SK-N-SH treated with all-trans-retinoic acid at 6 μM for 48 hours (cell line): ENCODE measurements around the gene PTN.
"Not testable (repeated sequence)": the region's sequence is repeated elsewhere in the genome, so short reads cannot be mapped to it uniquely, and the experiment has no call there.

Experiments
- ATAC-seq: fragments of 200-7000 bp; cut with Tn5 transposase; 3 replicates; pipeline ENCODE4 v1.9.1; 2020; ENCODE audit warnings: mild to moderate bottlenecking, moderate library complexity
- ARNTL ChIP-seq: fragments of 450-650 bp; formaldehyde crosslinking; IDR thresholded peaks from 2 replicates; pipeline ENCODE4 v1.5.0; 2020; ENCODE audit warnings: low read depth, mild to moderate bottlenecking, moderate library complexity, borderline replicate concordance
- BACH2 ChIP-seq: fragments of 250-450 bp; sonication (Bioruptor Pico); IDR thresholded peaks from 2 replicates; pipeline ENCODE4 v1.9.0; 2021; ENCODE audit warnings: mild to moderate bottlenecking, borderline replicate concordance
- CSDC2 ChIP-seq: fragments of 250-450 bp; sonication (Bioruptor Pico); IDR thresholded peaks from 2 replicates; pipeline ENCODE4 v1.5.0; 2020; ENCODE audit warnings: mild to moderate bottlenecking, moderate library complexity
- ESRRG ChIP-seq: fragments of 250-450 bp; sonication (Bioruptor Pico); IDR thresholded peaks from 2 replicates; pipeline ENCODE4 v1.6.1; 2021; ENCODE audit warnings: mild to moderate bottlenecking
- GLIS3 ChIP-seq: fragments of 250-450 bp; sonication (Bioruptor Pico); IDR thresholded peaks from 2 replicates; pipeline ENCODE4 v1.5.0; 2020; ENCODE audit warnings: mild to moderate bottlenecking, moderate library complexity
- ISL1 ChIP-seq: fragments of 250-450 bp; sonication (Bioruptor Pico); IDR thresholded peaks from 2 replicates; pipeline ENCODE4 v2.1.2; 2022; ENCODE audit warnings: mild to moderate bottlenecking, moderate library complexity
- OSR1 ChIP-seq: fragments of 250-450 bp; sonication (Bioruptor Pico); IDR thresholded peaks from 2 replicates; pipeline ENCODE4 v1.8.0; 2022; ENCODE audit warnings: moderate library complexity, mild to moderate bottlenecking, inconsistent platforms
- PATZ1 ChIP-seq: fragments of 250-450 bp; sonication (Bioruptor Pico); IDR thresholded peaks from 2 replicates; pipeline ENCODE4 v1.8.0; 2020; ENCODE audit warnings: mild to moderate bottlenecking, moderate library complexity, borderline replicate concordance
- POU6F1 ChIP-seq: fragments of 250-450 bp; sonication (Bioruptor Pico); IDR thresholded peaks from 2 replicates; pipeline ENCODE4 v1.8.0; 2021; ENCODE audit warnings: low read depth, mild to moderate bottlenecking, moderate library complexity, borderline replicate concordance
- PPARA ChIP-seq: fragments of 250-450 bp; sonication (Bioruptor Pico); IDR thresholded peaks from 2 replicates; pipeline ENCODE4 v1.5.0; 2020; ENCODE audit warnings: mild to moderate bottlenecking, borderline replicate concordance
- RARB ChIP-seq: fragments of 250-450 bp; sonication (Bioruptor Pico); IDR thresholded peaks from 2 replicates; pipeline ENCODE4 v1.8.0; 2021; ENCODE audit warnings: mild to moderate bottlenecking, moderate library complexity
- SNAI2 ChIP-seq: fragments of 250-450 bp; sonication (Bioruptor Pico); IDR thresholded peaks from 2 replicates; pipeline ENCODE4 v1.5.0; 2020; ENCODE audit warnings: mild to moderate bottlenecking, moderate library complexity
- TCF4 ChIP-seq: fragments of 250-450 bp; sonication (Bioruptor Pico); IDR thresholded peaks from 2 replicates; pipeline ENCODE4 v1.8.0; 2021; ENCODE audit warnings: mild to moderate bottlenecking, moderate library complexity, borderline replicate concordance
- TOX ChIP-seq: fragments of 250-450 bp; sonication (Bioruptor Pico); IDR thresholded peaks from 2 replicates; pipeline ENCODE4 v1.8.0; 2021; ENCODE audit warnings: mild to moderate bottlenecking, moderate library complexity, borderline replicate concordance
- TSHZ2 ChIP-seq: fragments of 250-450 bp; sonication (Bioruptor Pico); IDR thresholded peaks from 2 replicates; pipeline ENCODE4 v1.5.0; 2020; ENCODE audit warnings: mild to moderate bottlenecking, moderate library complexity
- ZC3H10 ChIP-seq: fragments of 250-450 bp; sonication (Bioruptor Pico); IDR thresholded peaks from 2 replicates; pipeline ENCODE4 v1.5.1; 2021; ENCODE audit warnings: mild to moderate bottlenecking, moderate library complexity
- ZFP3 ChIP-seq: fragments of 250-450 bp; sonication (Bioruptor Pico); IDR thresholded peaks from 2 replicates; pipeline ENCODE4 v1.5.0; 2020; ENCODE audit warnings: mild to moderate bottlenecking, moderate library complexity
- ZFP30 ChIP-seq: fragments of 450-650 bp; formaldehyde crosslinking; IDR thresholded peaks from 2 replicates; pipeline ENCODE4 v1.5.0; 2022; ENCODE audit warnings: mild to moderate bottlenecking, moderate library complexity
- ZNF565 ChIP-seq: fragments of 450-650 bp; formaldehyde crosslinking; conservative IDR thresholded peaks from 2 replicates; pipeline ENCODE4 v1.5.0; 2020; ENCODE audit warnings: low read depth, mild to moderate bottlenecking, moderate library complexity
- ZNF8 ChIP-seq: fragments of 450-650 bp; formaldehyde crosslinking; IDR thresholded peaks from 2 replicates; pipeline ENCODE4 v1.5.0; 2020; ENCODE audit warnings: mild to moderate bottlenecking, moderate library complexity

PTN gene

GRCh38 chr7:137245186-137245585 is 98.3 kb downstream of the PTN start:
- no peak for ATAC-seq
- no peak for TF ChIP-seq TOX (CRISPR knock-in tag)
- TF ChIP-seq TCF4: no peak
- TF ChIP-seq OSR1 (CRISPR knock-in tag): no peak
- no peak for TF ChIP-seq RARB (CRISPR knock-in tag)
- no peak for TF ChIP-seq PPARA (CRISPR knock-in tag)

GRCh38 chr7:137243741-137244140 is 99.8 kb downstream of the PTN start:
- TF ChIP-seq ZFP3 (CRISPR knock-in tag) (no peak), ISL1 (CRISPR knock-in tag) (no peak), SNAI2 (CRISPR knock-in tag) (no peak)
- no peak for ATAC-seq

- TF ChIP-seq ZC3H10 (CRISPR knock-in tag) (no peak), ZFP3 (CRISPR knock-in tag) (no peak), OSR1 (CRISPR knock-in tag) (no peak), ESRRG (CRISPR knock-in tag) (no peak), BACH2 (CRISPR knock-in tag) (no peak), ISL1 (CRISPR knock-in tag) (no peak), CSDC2 (CRISPR knock-in tag) (no peak), ZFP30 (CRISPR knock-in tag) (no peak), TSHZ2 (CRISPR knock-in tag) (no peak), TCF4 (no peak), RARB (CRISPR knock-in tag) (no peak), SNAI2 (CRISPR knock-in tag) (no peak), TOX (CRISPR knock-in tag) (no peak), PPARA (CRISPR knock-in tag) (no peak), ARNTL (CRISPR knock-in tag) (no peak), GLIS3 (CRISPR knock-in tag) (no peak), ZNF565 (no peak)
- TF ChIP-seq, all 23 proteins: peak for 0
- ATAC-seq: no peak
Observed at GRCh38 chr7:137242616-137243015, 100.9 kb downstream of the PTN start.

GRCh38 chr7:137241655-137242360 is 101.7 kb downstream of the PTN start:
- ATAC-seq: no peak
- TF ChIP-seq TCF4 (no peak), ZC3H10 (CRISPR knock-in tag) (no peak), GLIS3 (CRISPR knock-in tag) (no peak), ISL1 (CRISPR knock-in tag) (no peak), ARNTL (CRISPR knock-in tag) (no peak), PATZ1 (CRISPR knock-in tag) (no peak), TSHZ2 (CRISPR knock-in tag) (no peak), ZNF8 (CRISPR knock-in tag) (no peak), POU6F1 (CRISPR knock-in tag) (no peak), OSR1 (CRISPR knock-in tag) (no peak), ZFP30 (CRISPR knock-in tag) (no peak), ZFP3 (CRISPR knock-in tag) (no peak), SNAI2 (CRISPR knock-in tag) (no peak)

- not testable (repeated sequence) for ATAC-seq
Observed at GRCh38 chr7:137239186-137239585, 104.3 kb downstream of the PTN start.
